Mesenchymal stem cell (in vitro differentiated cells and primary cell): ENCODE data around the gene SLC48A1.
A peak's percentile ranks its signal among the peaks of the same experiment; 100 is the strongest.

ENCODE experiments used
- DNase-seq: peaks from one replicate; pipeline ENCODE4 v3.0.0-alpha.2; 2013
- H2AFZ ChIP-seq: one replicate; pipeline ENCODE4 v1.6.1; 2013; ENCODE audit warnings: low read depth, mild to moderate bottlenecking, control low read depth, inconsistent platforms, low read length, moderate library complexity
- H2AK5ac ChIP-seq: 2 replicates; pipeline ENCODE4 v1.6.1; 2013; ENCODE audit warnings: low read length, moderate library complexity, mild to moderate bottlenecking, inconsistent platforms; ENCODE audit not compliant: severe bottlenecking
- H2BK120ac ChIP-seq: one replicate; pipeline ENCODE4 v1.6.1; 2013; ENCODE audit warnings: low read depth, mild to moderate bottlenecking, inconsistent platforms, low read length, moderate library complexity
- H2BK12ac ChIP-seq, 2 experiments: one replicate each; pipeline ENCODE4 v1.6.1; 2013; ENCODE audit warnings: inconsistent platforms in 2 of 2, low read length in 2 of 2, mild to moderate bottlenecking in 2 of 2, moderate library complexity in 2 of 2, control low read depth in 1 of 2
- H2BK15ac ChIP-seq: one replicate; pipeline ENCODE4 v1.6.1; 2013; ENCODE audit warnings: mild to moderate bottlenecking, low read depth, inconsistent platforms; ENCODE audit not compliant: poor library complexity, severe bottlenecking
- H2BK5ac ChIP-seq: 2 replicates; pipeline ENCODE4 v1.6.1; 2013; ENCODE audit warnings: low read depth, mild to moderate bottlenecking, low read length, control low read depth, inconsistent platforms; ENCODE audit not compliant: poor library complexity, severe bottlenecking
- H3K14ac ChIP-seq, 2 experiments: one replicate each; pipeline ENCODE4 v1.6.1; 2013; ENCODE audit warnings: inconsistent platforms in 2 of 2, low read length in 2 of 2, control low read depth in 1 of 2, mild to moderate bottlenecking in 1 of 2, moderate library complexity in 1 of 2
- H3K18ac ChIP-seq, 2 experiments: one replicate each; pipeline ENCODE4 v1.6.1; 2013; ENCODE audit warnings: inconsistent platforms in 2 of 2, low read length in 2 of 2, control low read depth in 1 of 2, low read depth in 1 of 2, mild to moderate bottlenecking in 1 of 2
- H3K23ac ChIP-seq, 2 experiments: one replicate each; pipeline ENCODE4 v1.6.1; 2013; ENCODE audit warnings: inconsistent platforms in 2 of 2, low read length in 2 of 2, mild to moderate bottlenecking in 2 of 2, moderate library complexity in 2 of 2, control low read depth in 1 of 2
- H3K27ac ChIP-seq: 2 replicates; pipeline ENCODE4 v1.5.1; 2013; ENCODE audit warnings: mild to moderate bottlenecking, moderate library complexity, low read length, control low read depth, inconsistent platforms; ENCODE audit not compliant: poor library complexity, severe bottlenecking
- H3K27me3 ChIP-seq, 2 experiments: 2 replicates each; pipeline versions ENCODE4 v1.6.1 to v1.7.0; 2013; ENCODE audit warnings: low read length in 2 of 2, mild to moderate bottlenecking in 2 of 2, moderate library complexity in 2 of 2, control low read depth in 1 of 2, inconsistent platforms in 1 of 2; ENCODE audit not compliant: control insufficient read depth in 1 of 2, insufficient read depth in 1 of 2
- H3K36me3 ChIP-seq, 2 experiments: 2 replicates each; pipeline versions ENCODE4 v1.6.1 to v1.7.0; 2013; ENCODE audit warnings: low read length in 2 of 2, control low read depth in 1 of 2, inconsistent platforms in 1 of 2, low read depth in 1 of 2, mild to moderate bottlenecking in 1 of 2; ENCODE audit not compliant: insufficient read depth in 2 of 2, control insufficient read depth in 1 of 2
- H3K4ac ChIP-seq, 2 experiments: one replicate each; pipeline ENCODE4 v1.6.1; 2013; ENCODE audit warnings: inconsistent platforms in 2 of 2, low read length in 2 of 2, mild to moderate bottlenecking in 2 of 2, moderate library complexity in 2 of 2, control low read depth in 1 of 2, low read depth in 1 of 2
- H3K4me1 ChIP-seq: 2 replicates; pipeline ENCODE4 v1.6.1; 2013; ENCODE audit warnings: low read depth, low read length, control low read depth; ENCODE audit not compliant: control insufficient read depth, insufficient read depth
- H3K4me2 ChIP-seq: 2 replicates; pipeline ENCODE4 v1.6.1; 2013; ENCODE audit warnings: low read length, mild to moderate bottlenecking, inconsistent platforms; ENCODE audit not compliant: poor library complexity, severe bottlenecking
- H3K4me3 ChIP-seq, 2 experiments: 2 replicates each; pipeline versions ENCODE4 v1.5.1 to v1.7.0; 2013; ENCODE audit warnings: low read length in 2 of 2, mild to moderate bottlenecking in 2 of 2, control low read depth in 1 of 2, low read depth in 1 of 2; ENCODE audit not compliant: insufficient read depth in 1 of 2
- H3K79me1 ChIP-seq: replicated peaks from 2 replicates; pipeline ENCODE4 v1.6.1; 2013; ENCODE audit warnings: mild to moderate bottlenecking, control low read depth, low read length, inconsistent platforms; ENCODE audit not compliant: poor library complexity, severe bottlenecking
- H3K9ac ChIP-seq: 2 replicates; pipeline ENCODE4 v1.7.0; 2013; ENCODE audit warnings: mild to moderate bottlenecking, low read length, moderate library complexity
- H3K9me3 ChIP-seq: 2 replicates; pipeline ENCODE4 v1.7.0; 2013; ENCODE audit warnings: mild to moderate bottlenecking, low read length; ENCODE audit not compliant: control insufficient read depth
- H4K8ac ChIP-seq: one replicate; pipeline ENCODE4 v1.6.1; 2013; ENCODE audit warnings: inconsistent platforms, mild to moderate bottlenecking, low read length, moderate library complexity
- H4K91ac ChIP-seq: one replicate; pipeline ENCODE4 v1.6.1; 2013; ENCODE audit warnings: mild to moderate bottlenecking, low read length, inconsistent platforms
- WGBS: methylation state at CpG from one replicate; pipeline ENCODE4 v1.1.7; 2013; ENCODE audit warnings: mixed read lengths; 5-methylcytosine and 5-hydroxymethylcytosine counted together

SLC48A1 gene

GRCh38 chr12:47766502-47767215 is 6.4 kb upstream of the SLC48A1 start:
- Histone ChIP-seq H3K4me1 (peaks cover 46% of the 10 kb centered on the region), H2AFZ (no peak overlapping the region), H3K4ac (no peak overlapping the region), H3K4me2 (no peak overlapping the region), H3K36me3 (no peaks in the 10 kb centered on the region), H4K8ac (no peak overlapping the region), H2AK5ac (peak overlapping the region; percentile 77), H2BK120ac (no peak overlapping the region), H3K9me3 (no peaks in the 10 kb centered on the region), H3K27ac (no peak overlapping the region), H3K9ac (no peak overlapping the region), H2BK5ac (no peak overlapping the region), H3K79me1 (no peaks in the 10 kb centered on the region), H3K23ac (no peak overlapping the region), H3K14ac (peak overlapping the region in 1 of 2 experiments; percentile 5), H4K91ac (no peak overlapping the region), H2BK12ac (no peak overlapping the region), H2BK15ac (no peak overlapping the region), H3K4me3 (no peak overlapping the region), H3K27me3 (no peaks in the 10 kb centered on the region), H3K18ac (no peak overlapping the region)
- WGBS: 58% methylated on average over 3 of the region's 5 CpGs
- DNase-seq: no peak

GRCh38 chr12:47767216-47767724 is 5.8 kb upstream of the SLC48A1 start:
- Histone ChIP-seq H2BK120ac (no peak overlapping the region), H3K79me1 (no peaks in the 10 kb centered on the region), H3K27ac (no peak overlapping the region), H4K91ac (no peak overlapping the region), H3K14ac (no peak overlapping the region), H2BK15ac (no peak overlapping the region), H3K4ac (no peak overlapping the region), H3K23ac (no peak overlapping the region), H3K9ac (no peak overlapping the region), H2AFZ (no peak overlapping the region), H4K8ac (no peak overlapping the region), H3K4me3 (no peak overlapping the region), H3K4me2 (peak overlapping the region; percentile 15), H2BK5ac (no peak overlapping the region), H2BK12ac (no peak overlapping the region), H3K18ac (no peak overlapping the region), H3K4me1 (peaks cover 45% of the 10 kb centered on the region), H2AK5ac (peak overlapping the region; percentile 68), H3K36me3 (no peaks in the 10 kb centered on the region), H3K27me3 (no peaks in the 10 kb centered on the region), H3K9me3 (no peaks in the 10 kb centered on the region)
- WGBS: 61% methylated on average over 4 of the region's 4 CpGs
- DNase-seq: no peak

GRCh38 chr12:47768323-47768811 is 4.7 kb upstream of the SLC48A1 start:
- Histone ChIP-seq H4K8ac (no peak overlapping the region), H4K91ac (no peak overlapping the region), H3K27me3 (no peaks in the 10 kb centered on the region), H3K4me2 (peak overlapping the region; percentile 29), H3K9ac (no peak overlapping the region), H3K4me3 (no peak overlapping the region), H3K18ac (no peak overlapping the region), H3K27ac (peak overlapping the region; percentile 85), H2BK12ac (no peak overlapping the region), H2AFZ (no peak overlapping the region), H2BK120ac (no peak overlapping the region), H3K9me3 (no peaks in the 10 kb centered on the region), H2BK5ac (no peak overlapping the region), H3K79me1 (no peaks in the 10 kb centered on the region), H3K36me3 (no peaks in the 10 kb centered on the region), H3K4me1 (peaks cover 41% of the 10 kb centered on the region), H2BK15ac (no peak overlapping the region), H3K4ac (no peak overlapping the region), H3K14ac (no peak overlapping the region), H2AK5ac (peak overlapping the region; percentile 59), H3K23ac (no peak overlapping the region)
- no peak for DNase-seq
- 47% methylated on average over 2 of the region's 2 CpGs for WGBS

GRCh38 chr12:47769234-47770085 is 3.6 kb upstream of the SLC48A1 start:
- no peak overlapping the region for H3K14ac ChIP-seq
- no peak overlapping the region for H2BK5ac ChIP-seq
- H3K4ac ChIP-seq: no peak overlapping the region
- H3K18ac ChIP-seq: no peak overlapping the region
- peaks cover 5% of the 10 kb centered on the region for H3K79me1 ChIP-seq
- H2BK120ac ChIP-seq: no peak overlapping the region
- H3K27ac ChIP-seq: peak overlapping the region; percentile 66
- no peak overlapping the region for H4K8ac ChIP-seq
- no peak overlapping the region for H3K23ac ChIP-seq
- WGBS: 88% methylated on average over 3 of the region's 4 CpGs
- H3K4me2 ChIP-seq: no peak overlapping the region
- H2BK15ac ChIP-seq: no peak overlapping the region
- H2AFZ ChIP-seq: no peak overlapping the region
- H3K9ac ChIP-seq: no peak overlapping the region
- H2BK12ac ChIP-seq: no peak overlapping the region
- DNase-seq: no peak
- peak overlapping the region; percentile 93 for H2AK5ac ChIP-seq
- no peaks in the 10 kb centered on the region for H3K36me3 ChIP-seq
- peaks cover 36% of the 10 kb centered on the region for H3K4me1 ChIP-seq
- H4K91ac ChIP-seq: no peak overlapping the region
- H3K4me3 ChIP-seq: no peak overlapping the region
- no peaks in the 10 kb centered on the region for H3K9me3 ChIP-seq
- H3K27me3 ChIP-seq: no peaks in the 10 kb centered on the region
